SH-SY5Y (cell line): Measurements from ENCODE around the gene FGGY.

Experiments
- GATA2 ChIP-seq: IDR thresholded peaks from 2 replicates; pipeline ENCODE4 v1.6.1; 2011; ENCODE audit warnings: mild to moderate bottlenecking, low read depth, low read length
- GATA3 ChIP-seq: IDR thresholded peaks from 2 replicates; pipeline ENCODE4 v1.6.1; 2011; ENCODE audit warnings: low read depth, mild to moderate bottlenecking, low read length, moderate library complexity

GRCh38 chr1:59678493-59679228, 381.8 kb downstream of the FGGY start:
- TF ChIP-seq GATA2: no peak
- TF ChIP-seq GATA3: no peak
